ENCODE data around the gene TMEM182. TPM values are rescaled to one million over a fixed set of nuclear protein-coding genes. Genes with fewer than 3 reads are reported as not detected.

The TMEM182 gene
- total RNA-seq, 1 donor, result 1.4 TPM

- Histone ChIP-seq H3K27ac (ENCODE audit: low read depth, low read length) (no peak overlapping the region), H4K20me1 (ENCODE audit: insufficient read depth, low read length) (no peaks in the 10 kb centered on the region), H2AFZ (ENCODE audit: low read length) (no peak overlapping the region), H3K9me3 (ENCODE audit: low read depth, low read length) (no peaks in the 10 kb centered on the region), H3K27me3 (ENCODE audit: insufficient read depth, low read length) (no peaks in the 10 kb centered on the region), H3K4me3 (ENCODE audit: insufficient read depth, low read length) (no peak overlapping the region), H3K4me2 (ENCODE audit: insufficient read depth, low read length) (no peak overlapping the region), H3K36me3 (ENCODE audit: insufficient read depth, low read length) (no peaks in the 10 kb centered on the region), H3K79me2 (ENCODE audit: insufficient read depth, low read length) (no peaks in the 10 kb centered on the region), H3K4me1 (ENCODE audit: insufficient read depth, low read length) (no peaks in the 10 kb centered on the region)
- DNase-seq (ENCODE audit: insufficient read length, low spot score, missing footprints), result no peak
- no peak for TF ChIP-seq CTCF (IDR thresholded peaks at IDR 0.05; ENCODE audit: extremely low read depth, low read depth, low read length)
Observed at GRCh38 chr2:102771114-102771513, 9.3 kb downstream of the TMEM182 start.

GRCh38 chr2:102772659-102773058 lies 10.8 kb downstream of the TMEM182 start:
- no peak overlapping the region for H3K27ac ChIP-seq (ENCODE audit: low read depth, low read length)
- H3K27me3 ChIP-seq (ENCODE audit: insufficient read depth, low read length), result no peaks in the 10 kb centered on the region
- no peaks in the 10 kb centered on the region for H3K9me3 ChIP-seq (ENCODE audit: low read depth, low read length)
- no peak overlapping the region for H2AFZ ChIP-seq (ENCODE audit: low read length)
- H4K20me1 ChIP-seq (ENCODE audit: insufficient read depth, low read length), result no peaks in the 10 kb centered on the region
- no peak for TF ChIP-seq CTCF (IDR thresholded peaks at IDR 0.05; ENCODE audit: extremely low read depth, low read depth, low read length)
- no peak overlapping the region for H3K4me2 ChIP-seq (ENCODE audit: insufficient read depth, low read length)
- DNase-seq (ENCODE audit: insufficient read length, low spot score, missing footprints), result no peak
- H3K4me3 ChIP-seq (ENCODE audit: insufficient read depth, low read length), result no peak overlapping the region
- H3K36me3 ChIP-seq (ENCODE audit: insufficient read depth, low read length), result no peaks in the 10 kb centered on the region
- no peaks in the 10 kb centered on the region for H3K79me2 ChIP-seq (ENCODE audit: insufficient read depth, low read length)
- no peaks in the 10 kb centered on the region for H3K4me1 ChIP-seq (ENCODE audit: insufficient read depth, low read length)

GRCh38 chr2:102773149-102773705 lies 11.4 kb downstream of the TMEM182 start:
- Histone ChIP-seq H4K20me1 (ENCODE audit: insufficient read depth, low read length) (no peaks in the 10 kb centered on the region), H3K27ac (ENCODE audit: low read depth, low read length) (no peak overlapping the region), H3K27me3 (ENCODE audit: insufficient read depth, low read length) (no peaks in the 10 kb centered on the region)

GRCh38 chr2:102778260-102778659 lies 16.4 kb downstream of the TMEM182 start:
- H3K27me3 ChIP-seq (ENCODE audit: insufficient read depth, low read length), result no peaks in the 10 kb centered on the region
- TF ChIP-seq CTCF (IDR thresholded peaks at IDR 0.05; ENCODE audit: extremely low read depth, low read depth, low read length), result no peak

More at GRCh38 chr2:102773149-102773705, 11.4 kb downstream of the TMEM182 start:
- H3K4me1 ChIP-seq (ENCODE audit: insufficient read depth, low read length), result no peaks in the 10 kb centered on the region
- no peak for TF ChIP-seq CTCF (IDR thresholded peaks at IDR 0.05; ENCODE audit: extremely low read depth, low read depth, low read length)
- H3K9me3 ChIP-seq (ENCODE audit: low read depth, low read length), result no peaks in the 10 kb centered on the region
- no peaks in the 10 kb centered on the region for H3K79me2 ChIP-seq (ENCODE audit: insufficient read depth, low read length)
- no peak overlapping the region for H2AFZ ChIP-seq (ENCODE audit: low read length)
- DNase-seq (ENCODE audit: insufficient read length, low spot score, missing footprints), result no peak
- H3K4me3 ChIP-seq (ENCODE audit: insufficient read depth, low read length), result no peak overlapping the region
- no peak overlapping the region for H3K4me2 ChIP-seq (ENCODE audit: insufficient read depth, low read length)
- no peaks in the 10 kb centered on the region for H3K36me3 ChIP-seq (ENCODE audit: insufficient read depth, low read length)

More at GRCh38 chr2:102778260-102778659, 16.4 kb downstream of the TMEM182 start:
- H3K27ac ChIP-seq (ENCODE audit: low read depth, low read length), result no peak overlapping the region
- no peak overlapping the region for H3K4me2 ChIP-seq (ENCODE audit: insufficient read depth, low read length)
- no peaks in the 10 kb centered on the region for H3K4me1 ChIP-seq (ENCODE audit: insufficient read depth, low read length)
- no peaks in the 10 kb centered on the region for H3K36me3 ChIP-seq (ENCODE audit: insufficient read depth, low read length)
- H3K9me3 ChIP-seq (ENCODE audit: low read depth, low read length), result no peaks in the 10 kb centered on the region
- H3K79me2 ChIP-seq (ENCODE audit: insufficient read depth, low read length), result no peaks in the 10 kb centered on the region
- no peak overlapping the region for H2AFZ ChIP-seq (ENCODE audit: low read length)
- H4K20me1 ChIP-seq (ENCODE audit: insufficient read depth, low read length), result no peaks in the 10 kb centered on the region
- no peak for DNase-seq (ENCODE audit: insufficient read length, low spot score, missing footprints)
- no peak overlapping the region for H3K4me3 ChIP-seq (ENCODE audit: insufficient read depth, low read length)
